HepG2 (cell line): Measurements from ENCODE around the gene ARL4C. TPM values are rescaled to one million over a fixed set of nuclear protein-coding genes. Genes with fewer than 3 reads are reported as not detected.

Experiments
- ATAC-seq: fragments of 200-7000 bp; cut with Tn5 transposase; 3 replicates; pipeline ENCODE4 v1.9.1; 2020; ENCODE audit warnings: mild to moderate bottlenecking, moderate library complexity
- BruUV-seq: library from RNA; stranded (reverse); fragments of 400-500 nt; replicated peaks from 2 replicates; lab custom pipeline; 2021; lab: Mats Ljungman, UMichigan
- CTCF ChIA-PET: fragments of 300-600 bp; formaldehyde crosslinking; extraction: SDS; loops from one replicate; lab custom pipeline; 2021; ENCODE audit warnings: low total read pairs, inconsistent platforms, low intra/inter-chr PET ratio; lab: Yijun Ruan, JAX
- POLR2A ChIA-PET: fragments of 350-600 bp; sonication (Branson Sonifier 250); formaldehyde crosslinking; loops from one replicate; lab custom pipeline; 2020; ENCODE audit warnings: antibody characterized with exemption, inconsistent platforms; lab: Yijun Ruan, JAX
- DNase-seq: peaks from one replicate; pipeline ENCODE4 v3.0.0-alpha.2; 2015; ENCODE audit warnings: low spot score
- FAIRE-seq: peaks from 3 replicates; lab custom pipeline; 2011; peaks lifted over from hg19 to GRCh38; lab: Jason Lieb, UNC
- H2AFZ ChIP-seq: one replicate; pipeline ENCODE4 v1.6.1; 2011; ENCODE audit warnings: low read length, inconsistent platforms
- H3K27ac ChIP-seq: fragments of 300-600 bp; 3 replicates; pipeline ENCODE4 v1.8.0; 2011; ENCODE audit warnings: mixed run types, mild to moderate bottlenecking, mixed read lengths, low read length, inconsistent platforms; ENCODE audit not compliant: insufficient read depth; ENCODE audit errors: extremely low read length
- H3K27me3 ChIP-seq, 2 experiments: fragments of 200-600 bp in 1 of 2; 2 replicates in 1 of 2; 3 replicates in 1 of 2; pipeline versions ENCODE4 v1.6.0 to v1.8.0; 2011; ENCODE audit warnings: low read length in 2 of 2, mild to moderate bottlenecking in 2 of 2, moderate library complexity in 2 of 2, inconsistent platforms in 1 of 2; ENCODE audit not compliant: insufficient read depth in 2 of 2, control insufficient read depth in 1 of 2
- H3K36me3 ChIP-seq, 2 experiments: fragments of 200-600 bp in 1 of 2; replicated peaks in 1 of 2; 2 replicates in 1 of 2; 3 replicates in 1 of 2; pipeline versions ENCODE4 v1.5.1 to v1.8.0; 2011; ENCODE audit warnings: low read length in 2 of 2, inconsistent platforms in 1 of 2; ENCODE audit not compliant: insufficient read depth in 2 of 2, control insufficient read depth in 1 of 2
- H3K4me1 ChIP-seq: 2 replicates; pipeline ENCODE4 v1.5.1; 2012; ENCODE audit warnings: low read length, inconsistent platforms; ENCODE audit not compliant: insufficient read depth
- H3K4me2 ChIP-seq: 2 replicates; pipeline ENCODE4 v1.6.0; 2011; ENCODE audit warnings: low read depth, low read length, inconsistent platforms
- H3K4me3 ChIP-seq, 3 experiments: fragments of 200-600 bp in 1 of 3; sonication (generic), shearing (Covaris generic) in 1 of 3; replicated peaks in 1 of 3; 2 replicates each; pipeline ENCODE4 v1.5.1; 2011 to 2016; ENCODE audit warnings: low read length in 3 of 3, inconsistent platforms in 2 of 3, low read depth in 2 of 3, mild to moderate bottlenecking in 2 of 3, control low read depth in 1 of 3, mixed read lengths in 1 of 3; ENCODE audit not compliant: insufficient read depth in 1 of 3
- H3K79me2 ChIP-seq: one replicate; pipeline ENCODE4 v1.6.1; 2011; ENCODE audit warnings: low read length, inconsistent platforms; ENCODE audit not compliant: insufficient read depth
- H3K9ac ChIP-seq: 2 replicates; pipeline ENCODE4 v1.6.0; 2011; ENCODE audit warnings: mild to moderate bottlenecking, low read depth, low read length, inconsistent platforms; ENCODE audit not compliant: insufficient read depth
- H3K9me3 ChIP-seq: 2 replicates; pipeline ENCODE4 v1.5.1; 2012; ENCODE audit warnings: mild to moderate bottlenecking, low read length
- H4K20me1 ChIP-seq: 2 replicates; pipeline ENCODE4 v1.6.0; 2011; ENCODE audit warnings: inconsistent platforms, mild to moderate bottlenecking, low read length, moderate library complexity; ENCODE audit not compliant: insufficient read depth
- AFF4 ChIP-seq: sonication (generic); formaldehyde crosslinking; IDR thresholded peaks from 2 replicates; pipeline ENCODE4 v1.4.0; 2020; ENCODE audit warnings: missing genetic modification reagents
- CENPX ChIP-seq: sonication (generic); formaldehyde crosslinking; IDR thresholded peaks from 2 replicates; pipeline ENCODE4 v1.9.0; 2021; ENCODE audit warnings: mild to moderate bottlenecking, missing genetic modification reagents, moderate library complexity
- ERF ChIP-seq: IDR thresholded peaks from 2 replicates; pipeline ENCODE4 v1.6.1; 2018; ENCODE audit warnings: missing biosample characterization, missing genetic modification reagents
- NCOA1 ChIP-seq: sonication (generic); formaldehyde crosslinking; IDR thresholded peaks from 2 replicates; pipeline ENCODE4 v1.9.0; 2021; ENCODE audit warnings: missing genetic modification reagents
- NCOR1 ChIP-seq: fragments of 200-600 bp; sonication (generic); IDR thresholded peaks from 2 replicates; pipeline ENCODE4 v1.7.0; 2017; ENCODE audit warnings: antibody characterized with exemption, low read length, borderline replicate concordance
- RCOR2 ChIP-seq: IDR thresholded peaks from 2 replicates; pipeline ENCODE4 v1.6.1; 2016; ENCODE audit warnings: missing biosample characterization, missing genetic modification reagents
- SMC3 ChIP-seq: IDR thresholded peaks from 2 replicates; pipeline ENCODE4 v1.6.1; 2011; ENCODE audit warnings: low read length, improper control_type of control experiment
- SP2 ChIP-seq: sonication (generic); formaldehyde crosslinking; IDR thresholded peaks from 2 replicates; pipeline ENCODE4 v1.5.1; 2020; ENCODE audit warnings: mild to moderate bottlenecking, missing genetic modification reagents
- TEAD2 ChIP-seq: sonication (generic); formaldehyde crosslinking; IDR thresholded peaks from 2 replicates; pipeline ENCODE4 v1.9.0; 2021; ENCODE audit warnings: missing genetic modification reagents
- ZNF441 ChIP-seq: sonication (generic); formaldehyde crosslinking; IDR thresholded peaks from 2 replicates; pipeline ENCODE4 v1.7.0; 2021; ENCODE audit warnings: missing genetic modification reagents, borderline replicate concordance
- ZNF589 ChIP-seq: sonication (generic); formaldehyde crosslinking; conservative IDR thresholded peaks from 2 replicates; pipeline ENCODE4 v1.8.0; 2022; ENCODE audit warnings: mild to moderate bottlenecking, moderate library complexity, missing genetic modification reagents
- ZNF615 ChIP-seq: sonication (generic); formaldehyde crosslinking; IDR thresholded peaks from 2 replicates; pipeline ENCODE4 v1.5.0; 2020; ENCODE audit warnings: mild to moderate bottlenecking, missing genetic modification reagents, borderline replicate concordance
- ZNF709 ChIP-seq: sonication (generic); formaldehyde crosslinking; IDR thresholded peaks from 2 replicates; pipeline ENCODE4 v1.5.0; 2020; ENCODE audit warnings: mild to moderate bottlenecking, missing genetic modification reagents
- ZSCAN22 ChIP-seq: sonication (generic); formaldehyde crosslinking; IDR thresholded peaks from 2 replicates; pipeline ENCODE4 v1.4.0; 2020; ENCODE audit warnings: mild to moderate bottlenecking, missing genetic modification reagents
- WGBS: methylation state at CpG from one replicate; pipeline ENCODE4 v1.1.6; 2017; ENCODE audit warnings: low lambda C conversion rate; 5-methylcytosine and 5-hydroxymethylcytosine counted together
- in situ Hi-C: cut with HindIII; loops from 2 replicates; pipeline ENCODE4 v1.10.0; 2017; ENCODE audit warnings: low pct_unique_long_range_greater_than_20kb; ENCODE audit not compliant: extremely low pct_ligation_motif_present
- intact Hi-C: fragments of 100-400 bp; cut with micrococcal nuclease; formaldehyde crosslinking; loops from one replicate; pipeline ENCODE4 v1.10.0; 2022; ENCODE audit not compliant: unreplicated experiment
- polyA plus RNA-seq, 8 experiments: library from polyadenylated mRNA; depleted of rRNA in 3 of 8; stranded (reverse) in 7 of 8; unstranded in 1 of 8; fragments of >200 nt; fragmentation: Illumina TruSeq in 4 of 8; extraction: Trizol in 4 of 8; gene quantifications; 2 replicates each; pipeline versions ENCODE4 v1.2.1 to v1.2.3, GENCODE V29; 2011 to 2016; ENCODE audit warnings: low read depth in 4 of 8, missing spikeins in 1 of 8, mixed read lengths in 1 of 8; ENCODE audit not compliant: insufficient read depth in 1 of 8
- total RNA-seq, 5 experiments: library from RNA; depleted of rRNA; stranded (reverse); fragments of >200 nt; fragmentation: Illumina TruSeq; extraction: Trizol; gene quantifications; 2 replicates each; pipeline ENCODE4 v1.2.3, GENCODE V29; 2016; ENCODE audit warnings: low read depth in 1 of 5
- TF ChIP-seq, protein P1 (sequence below): IDR thresholded peaks from 2 replicates; pipeline ENCODE4 v1.6.1; 2016

ARL4C gene
- total and polyA plus RNA-seq, 2 of the 13 experiments (the other 11 are each of a cell fraction or from before 2014, with no cell fraction given) = 0.07 to 0.15 TPM

- intact Hi-C loops (no loop called here), in situ Hi-C loops (no loop called here)
- H3K27ac ChIP-seq = no peak overlapping the region
- H3K79me2 ChIP-seq = no peaks in the 10 kb centered on the region
- no peak for ATAC-seq
- no peaks in the 10 kb centered on the region for H3K9me3 ChIP-seq
- no peak overlapping the region for H3K4me3 ChIP-seq
- no peak for DNase-seq
- H3K9ac ChIP-seq = no peak overlapping the region
- POLR2A ChIA-PET = no interaction called here
- FAIRE-seq = no peak
- H3K4me1 ChIP-seq = no peaks in the 10 kb centered on the region
- no peak overlapping the region for H2AFZ ChIP-seq
- no peak overlapping the region for H3K4me2 ChIP-seq
- no peaks in the 10 kb centered on the region for H3K36me3 ChIP-seq
- H3K27me3 ChIP-seq = peaks cover 0 to 4% of the 10 kb centered on the region in 2 experiments; a peak in 1 of 5 replicates
- 52% methylated on average over 3 of the region's 3 CpGs for WGBS
- TF ChIP-seq ZNF709 (CRISPR knock-in tag) (no peak), NCOR1 (no peak), AFF4 (no peak), SMC3 (no peak), SP2 (CRISPR knock-in tag) (no peak), NCOA1 (CRISPR knock-in tag) (no peak), RCOR2 (CRISPR knock-in tag) (no peak), ZNF615 (CRISPR knock-in tag) (no peak), ERF (CRISPR knock-in tag) (no peak), ZSCAN22 (no peak), ZNF441 (no peak), ZNF589 (CRISPR knock-in tag) (no peak), CENPX (CRISPR knock-in tag) (no peak), TEAD2 (CRISPR knock-in tag) (no peak)
- TF ChIP-seq, protein P1, sequence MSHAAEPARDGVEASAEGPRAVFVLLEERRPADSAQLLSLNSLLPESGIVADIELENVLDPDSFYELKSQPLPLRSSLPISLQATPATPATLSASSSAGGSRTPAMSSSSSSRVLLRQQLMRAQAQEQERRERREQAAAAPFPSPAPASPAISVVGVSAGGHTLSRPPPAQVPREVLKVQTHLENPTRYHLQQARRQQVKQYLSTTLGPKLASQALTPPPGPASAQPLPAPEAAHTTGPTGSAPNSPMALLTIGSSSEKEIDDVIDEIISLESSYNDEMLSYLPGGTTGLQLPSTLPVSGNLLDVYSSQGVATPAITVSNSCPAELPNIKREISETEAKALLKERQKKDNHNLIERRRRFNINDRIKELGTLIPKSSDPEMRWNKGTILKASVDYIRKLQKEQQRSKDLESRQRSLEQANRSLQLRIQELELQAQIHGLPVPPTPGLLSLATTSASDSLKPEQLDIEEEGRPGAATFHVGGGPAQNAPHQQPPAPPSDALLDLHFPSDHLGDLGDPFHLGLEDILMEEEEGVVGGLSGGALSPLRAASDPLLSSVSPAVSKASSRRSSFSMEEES (CRISPR knock-in tag) = no peak
- TF ChIP-seq, all 625 proteins: peak for 0
- BruUV-seq = no TSS peak
- no peaks in the 10 kb centered on the region for H4K20me1 ChIP-seq
- CTCF ChIA-PET = no interaction called here
Observed at GRCh38 chr2:234487356-234487755, 9.5 kb downstream of the ARL4C start.
